Suprapubic skin (tissue), 4 donors: ENCODE results near the gene POLR1C. TPM values are rescaled to one million over a fixed set of nuclear protein-coding genes. Genes with fewer than 3 reads are reported as not detected.
"Not testable (repeated sequence)": the region's sequence is repeated elsewhere in the genome, so short reads cannot be mapped to it uniquely, and the experiment has no call there.

Source experiments
- DNase-seq, 2 donors: peaks; one replicate each; pipeline ENCODE4 v3.0.0-alpha.2; 2019; ENCODE audit warnings: low spot score in 2 of 2
- H3K27ac ChIP-seq: fragments of 200-600 bp; sonication (generic); one replicate; pipeline ENCODE4 v1.5.1; 2019
- H3K27me3 ChIP-seq: fragments of 200-600 bp; sonication (generic); one replicate; pipeline ENCODE4 v1.5.1; 2019
- H3K36me3 ChIP-seq: fragments of 200-600 bp; sonication (generic); one replicate; pipeline ENCODE4 v1.5.1; 2019
- H3K4me1 ChIP-seq: fragments of 200-600 bp; sonication (generic); one replicate; pipeline ENCODE4 v1.5.1; 2019
- H3K4me3 ChIP-seq: fragments of 200-600 bp; sonication (generic); one replicate; pipeline ENCODE4 v1.5.1; 2019; ENCODE audit warnings: mild to moderate bottlenecking
- H3K9me3 ChIP-seq: fragments of 200-600 bp; sonication (generic); one replicate; pipeline ENCODE4 v1.5.1; 2019
- CTCF ChIP-seq, 2 donors: fragments of 200-600 bp in 1 of 2; fragments of 450-650 bp in 1 of 2; sonication (generic) in 1 of 2; IDR thresholded peaks; one replicate each; pipeline ENCODE4 v1.5.1; 2016 to 2019; ENCODE audit warnings: antibody characterized with exemption in 2 of 2, mild to moderate bottlenecking in 1 of 2, moderate library complexity in 1 of 2
- EP300 ChIP-seq: sonication (generic); formaldehyde crosslinking; IDR thresholded peaks from one replicate; pipeline ENCODE4 v1.6.1; 2017; ENCODE audit warnings: antibody characterized with exemption
- POLR2A ChIP-seq, 2 donors: fragments of 450-650 bp; IDR thresholded peaks; one replicate each; pipeline ENCODE4 v1.6.1; 2017; ENCODE audit warnings: antibody characterized with exemption in 2 of 2, mild to moderate bottlenecking in 2 of 2, moderate library complexity in 2 of 2
- POLR2AphosphoS5 ChIP-seq, 3 donors: sonication (generic); formaldehyde crosslinking; IDR thresholded peaks; one replicate each; pipeline ENCODE4 v1.6.1; 2017; ENCODE audit warnings: antibody characterized with exemption in 3 of 3
- WGBS: methylation state at CpG from one replicate; pipeline ENCODE4 v1.1.5; 2018; 5-methylcytosine and 5-hydroxymethylcytosine counted together
- total RNA-seq, 4 donors: library from RNA; depleted of rRNA; stranded (reverse); fragments of >200 nt; gene quantifications; one replicate each; pipeline ENCODE4 v1.1.0, GENCODE V29; 2016

POLR1C gene
- total RNA-seq, 4 donors from 2014 or later = 31.1 to 44.7 (median 35.6) TPM

- H3K4me1 ChIP-seq = peaks cover 70% of the 10 kb centered on the region
- 87% methylated on average over 4 of the region's 4 CpGs for WGBS
- no peak overlapping the region for H3K4me3 ChIP-seq
- peak overlapping the region; percentile 77 for H3K27ac ChIP-seq
- no peak for TF ChIP-seq EP300
- TF ChIP-seq CTCF (IDR thresholded peaks at IDR 0.05) = no peak
- TF ChIP-seq POLR2AphosphoS5 (IDR thresholded peaks at IDR 0.05) = no peak
- no peak for TF ChIP-seq POLR2A (IDR thresholded peaks at IDR 0.05)
- no peaks in the 10 kb centered on the region for H3K9me3 ChIP-seq
- peaks cover 14% of the 10 kb centered on the region for H3K36me3 ChIP-seq
- DNase-seq = no peak
- no peaks in the 10 kb centered on the region for H3K27me3 ChIP-seq
Observed at GRCh38 chr6:43494766-43495165, 22.1 kb upstream of the POLR1C start.

DNA sequence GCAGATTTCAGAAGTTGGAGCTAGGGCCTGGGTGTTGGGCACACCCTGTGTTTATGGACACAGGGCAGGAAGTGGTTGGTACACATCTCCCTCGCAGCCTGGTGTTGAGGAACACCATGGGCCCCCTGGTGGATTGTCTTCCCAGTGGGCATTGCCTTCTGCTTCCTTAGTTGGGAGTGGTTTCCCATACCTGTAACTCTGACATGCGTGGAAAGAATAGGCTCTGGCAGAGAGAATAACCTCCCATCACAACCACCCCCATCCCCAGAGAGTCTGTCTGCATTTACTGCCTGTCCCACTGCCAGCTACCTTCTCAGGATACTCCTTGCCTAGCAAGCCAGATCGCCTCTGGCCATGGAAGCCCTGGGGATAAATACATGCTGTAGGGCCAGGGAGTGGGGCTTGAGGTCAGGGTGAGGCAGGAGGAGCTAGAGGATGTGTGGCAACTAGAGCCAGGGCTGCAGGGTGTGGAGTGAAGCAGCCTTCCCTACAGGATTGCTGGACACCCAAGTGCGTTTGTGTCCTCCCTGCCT, 21.4 kb upstream of the POLR1C start:
- WGBS = 42% methylated on average over 3 of the region's 4 CpGs
- Histone ChIP-seq H3K4me3 (no peak overlapping the region), H3K4me1 (peaks cover 66% of the 10 kb centered on the region), H3K9me3 (no peaks in the 10 kb centered on the region), H3K27ac (peak overlapping the region; percentile 77), H3K27me3 (no peaks in the 10 kb centered on the region), H3K36me3 (peaks cover 22% of the 10 kb centered on the region)
- no peak for DNase-seq
- TF ChIP-seq CTCF (IDR thresholded peaks at IDR 0.05) = no peak
- no peak for TF ChIP-seq POLR2A (IDR thresholded peaks at IDR 0.05)
- TF ChIP-seq POLR2AphosphoS5 (IDR thresholded peaks at IDR 0.05) = no peak
- no peak for TF ChIP-seq EP300

GRCh38 chr6:43496370-43497128, 20.3 kb upstream of the POLR1C start:
- Histone ChIP-seq H3K4me1 (peaks cover 63% of the 10 kb centered on the region), H3K36me3 (peaks cover 32% of the 10 kb centered on the region), H3K27ac (peak overlapping the region; percentile 77), H3K4me3 (no peak overlapping the region), H3K27me3 (no peaks in the 10 kb centered on the region), H3K9me3 (no peaks in the 10 kb centered on the region)
- TF ChIP-seq CTCF (IDR thresholded peaks at IDR 0.05) (peak; percentile 38 to 59), EP300 (no peak)
- WGBS = 43% methylated on average over 6 of the region's 18 CpGs
- no peak for DNase-seq

GRCh38 chr6:43497129-43497396, 19.8 kb upstream of the POLR1C start:
- Histone ChIP-seq H3K9me3 (no peaks in the 10 kb centered on the region), H3K27me3 (no peaks in the 10 kb centered on the region), H3K36me3 (peaks cover 33% of the 10 kb centered on the region), H3K4me1 (peaks cover 58% of the 10 kb centered on the region), H3K4me3 (no peak overlapping the region), H3K27ac (peak overlapping the region; percentile 77)
- 67% methylated on average over 6 of the region's 6 CpGs for WGBS
- TF ChIP-seq CTCF (IDR thresholded peaks at IDR 0.05) (no peak), EP300 (no peak), POLR2A (IDR thresholded peaks at IDR 0.05) (no peak), POLR2AphosphoS5 (IDR thresholded peaks at IDR 0.05) (no peak)
- DNase-seq = no peak

- no peak overlapping the region for H3K27ac ChIP-seq
- H3K36me3 ChIP-seq = peaks cover 40% of the 10 kb centered on the region
- H3K27me3 ChIP-seq = no peaks in the 10 kb centered on the region
- no peak for DNase-seq
- no peaks in the 10 kb centered on the region for H3K9me3 ChIP-seq
- 91% methylated on average over 8 of the region's 12 CpGs for WGBS
- TF ChIP-seq POLR2A (IDR thresholded peaks at IDR 0.05) = no peak
- no peak for TF ChIP-seq POLR2AphosphoS5 (IDR thresholded peaks at IDR 0.05)
- no peak for TF ChIP-seq CTCF (IDR thresholded peaks at IDR 0.05)
- peaks cover 52% of the 10 kb centered on the region for H3K4me1 ChIP-seq
- H3K4me3 ChIP-seq = no peak overlapping the region
Observed at GRCh38 chr6:43497689-43498088, 19.2 kb upstream of the POLR1C start.

- Histone ChIP-seq H3K36me3 (peaks cover 46% of the 10 kb centered on the region), H3K4me1 (peaks cover 46% of the 10 kb centered on the region)
- not testable (repeated sequence) for DNase-seq, H3K27me3 ChIP-seq, H3K9me3 ChIP-seq, H3K27ac ChIP-seq, H3K4me3 ChIP-seq
- 97% methylated on average over 5 of the region's 5 CpGs for WGBS
Observed at GRCh38 chr6:43498291-43498690, 18.6 kb upstream of the POLR1C start.
